ENCODE measurements around the gene AURKAIP1.

The AURKAIP1 gene

GRCh38 chr1:1359664-1360468, 15.1 kb downstream of the AURKAIP1 start:
- Histone ChIP-seq H2AFZ (ENCODE audit: low read length, unreplicated experiment) (no peak overlapping the region), H3K27ac (ENCODE audit: low read depth, low read length) (peak overlapping the region; percentile 93), H3K36me3 (ENCODE audit: insufficient read depth, low read length) (no peaks in the 10 kb centered on the region), H3K27me3 (ENCODE audit: insufficient read depth, low read length) (no peaks in the 10 kb centered on the region), H3K79me2 (ENCODE audit: control insufficient read depth, insufficient read depth, low read length, unreplicated experiment) (peaks cover 19% of the 10 kb centered on the region), H3K4me3 (ENCODE audit: low read depth, low read length) (peak overlapping the region; percentile 38), H3K4me1 (ENCODE audit: control insufficient read depth, insufficient read depth, low read length, unreplicated experiment) (peaks cover 41% of the 10 kb centered on the region)

GRCh38 chr1:1359308-1359663, 15.7 kb downstream of the AURKAIP1 start:
- Histone ChIP-seq H2AFZ (ENCODE audit: low read length, unreplicated experiment) (no peak overlapping the region), H3K79me2 (ENCODE audit: control insufficient read depth, insufficient read depth, low read length, unreplicated experiment) (peaks cover 24% of the 10 kb centered on the region), H3K4me3 (ENCODE audit: low read depth, low read length) (peak overlapping the region; percentile 90), H3K27ac (ENCODE audit: low read depth, low read length) (peak overlapping the region; percentile 93), H3K4me1 (ENCODE audit: control insufficient read depth, insufficient read depth, low read length, unreplicated experiment) (peaks cover 41% of the 10 kb centered on the region), H3K27me3 (ENCODE audit: insufficient read depth, low read length) (no peaks in the 10 kb centered on the region), H3K36me3 (ENCODE audit: insufficient read depth, low read length) (no peaks in the 10 kb centered on the region)

GRCh38 chr1:1358433-1359271, 16.4 kb downstream of the AURKAIP1 start, which contains the start of gene MXRA8:
Gene MXRA8 (minus strand): TSS chr1:1358555. CDS start chr1:1358504, 51 bp downstream.
- H3K27ac ChIP-seq (ENCODE audit: low read depth, low read length) = peak within 1 kb of the TSS; percentile 93

GRCh38 chr1:1357871-1358432, 17.1 kb downstream of the AURKAIP1 start:
- peak overlapping the region; percentile 90 for H3K4me3 ChIP-seq (ENCODE audit: low read depth, low read length)
- no peak overlapping the region for H2AFZ ChIP-seq (ENCODE audit: low read length, unreplicated experiment)
- H3K27ac ChIP-seq (ENCODE audit: low read depth, low read length) = peak overlapping the region; percentile 93
- H3K4me1 ChIP-seq (ENCODE audit: control insufficient read depth, insufficient read depth, low read length, unreplicated experiment) = peaks cover 44% of the 10 kb centered on the region
- no peaks in the 10 kb centered on the region for H3K27me3 ChIP-seq (ENCODE audit: insufficient read depth, low read length)
- H3K36me3 ChIP-seq (ENCODE audit: insufficient read depth, low read length) = no peaks in the 10 kb centered on the region
- peaks cover 31% of the 10 kb centered on the region for H3K79me2 ChIP-seq (ENCODE audit: control insufficient read depth, insufficient read depth, low read length, unreplicated experiment)

More at GRCh38 chr1:1358433-1359271, 16.4 kb downstream of the AURKAIP1 start, which contains the start of gene MXRA8:
- Histone ChIP-seq H3K4me3 (ENCODE audit: low read depth, low read length) (peak within 1 kb of the TSS; percentile 90), H3K79me2 (ENCODE audit: control insufficient read depth, insufficient read depth, low read length, unreplicated experiment) (peaks cover 29% of the 10 kb centered on the region), H3K36me3 (ENCODE audit: insufficient read depth, low read length) (no peaks in the 10 kb centered on the region), H2AFZ (ENCODE audit: low read length, unreplicated experiment) (peak within 1 kb of the TSS; percentile 55), H3K27me3 (ENCODE audit: insufficient read depth, low read length) (no peaks in the 10 kb centered on the region), H3K4me1 (ENCODE audit: control insufficient read depth, insufficient read depth, low read length, unreplicated experiment) (peaks cover 41% of the 10 kb centered on the region)

- peak overlapping the region; percentile 90 for H3K4me3 ChIP-seq (ENCODE audit: low read depth, low read length)
- no peaks in the 10 kb centered on the region for H3K36me3 ChIP-seq (ENCODE audit: insufficient read depth, low read length)
- H3K4me1 ChIP-seq (ENCODE audit: control insufficient read depth, insufficient read depth, low read length, unreplicated experiment) = peaks cover 48% of the 10 kb centered on the region
- H2AFZ ChIP-seq (ENCODE audit: low read length, unreplicated experiment) = no peak overlapping the region
- H3K27ac ChIP-seq (ENCODE audit: low read depth, low read length) = peak overlapping the region; percentile 93
- peaks cover 31% of the 10 kb centered on the region for H3K79me2 ChIP-seq (ENCODE audit: control insufficient read depth, insufficient read depth, low read length, unreplicated experiment)
- H3K27me3 ChIP-seq (ENCODE audit: insufficient read depth, low read length) = no peaks in the 10 kb centered on the region
Measured at GRCh38 chr1:1356796-1357401, 18.1 kb downstream of the AURKAIP1 start.

- Histone ChIP-seq H3K36me3 (ENCODE audit: insufficient read depth, low read length) (no peaks in the 10 kb centered on the region), H2AFZ (ENCODE audit: low read length, unreplicated experiment) (no peak overlapping the region), H3K4me3 (ENCODE audit: low read depth, low read length) (peak overlapping the region; percentile 90), H3K27ac (ENCODE audit: low read depth, low read length) (no peak overlapping the region; the same call in 1 of the 2 replicates), H3K4me1 (ENCODE audit: control insufficient read depth, insufficient read depth, low read length, unreplicated experiment) (peaks cover 45% of the 10 kb centered on the region), H3K27me3 (ENCODE audit: insufficient read depth, low read length) (no peaks in the 10 kb centered on the region), H3K79me2 (ENCODE audit: control insufficient read depth, insufficient read depth, low read length, unreplicated experiment) (peaks cover 31% of the 10 kb centered on the region)
Measured at GRCh38 chr1:1356166-1356795, 18.7 kb downstream of the AURKAIP1 start.

- H3K79me2 ChIP-seq (ENCODE audit: control insufficient read depth, insufficient read depth, low read length, unreplicated experiment) = peaks cover 31% of the 10 kb centered on the region
- no peaks in the 10 kb centered on the region for H3K27me3 ChIP-seq (ENCODE audit: insufficient read depth, low read length)
- no peak overlapping the region for H2AFZ ChIP-seq (ENCODE audit: low read length, unreplicated experiment)
- H3K4me3 ChIP-seq (ENCODE audit: low read depth, low read length) = peak overlapping the region; percentile 90
- no peaks in the 10 kb centered on the region for H3K36me3 ChIP-seq (ENCODE audit: insufficient read depth, low read length)
- H3K27ac ChIP-seq (ENCODE audit: low read depth, low read length) = no peak overlapping the region
- H3K4me1 ChIP-seq (ENCODE audit: control insufficient read depth, insufficient read depth, low read length, unreplicated experiment) = peaks cover 36% of the 10 kb centered on the region
Measured at GRCh38 chr1:1355416-1355815, 19.6 kb downstream of the AURKAIP1 start.

GRCh38 chr1:1354271-1355247, 20.4 kb downstream of the AURKAIP1 start:
- Histone ChIP-seq H3K4me3 (ENCODE audit: low read depth, low read length) (0 out of 2 replicates have a peak overlapping the region, but pooled peaks have one; percentile 90), H3K27me3 (ENCODE audit: insufficient read depth, low read length) (no peaks in the 10 kb centered on the region), H3K36me3 (ENCODE audit: insufficient read depth, low read length) (no peaks in the 10 kb centered on the region), H2AFZ (ENCODE audit: low read length, unreplicated experiment) (no peak overlapping the region), H3K4me1 (ENCODE audit: control insufficient read depth, insufficient read depth, low read length, unreplicated experiment) (peaks cover 28% of the 10 kb centered on the region), H3K79me2 (ENCODE audit: control insufficient read depth, insufficient read depth, low read length, unreplicated experiment) (peaks cover 31% of the 10 kb centered on the region), H3K27ac (ENCODE audit: low read depth, low read length) (no peak overlapping the region)

GRCh38 chr1:1353389-1354151, 21.4 kb downstream of the AURKAIP1 start:
- no peak overlapping the region for H3K4me3 ChIP-seq (ENCODE audit: low read depth, low read length)
- H3K79me2 ChIP-seq (ENCODE audit: control insufficient read depth, insufficient read depth, low read length, unreplicated experiment) = peaks cover 35% of the 10 kb centered on the region
- H3K27ac ChIP-seq (ENCODE audit: low read depth, low read length) = no peak overlapping the region
- peaks cover 18% of the 10 kb centered on the region for H3K4me1 ChIP-seq (ENCODE audit: control insufficient read depth, insufficient read depth, low read length, unreplicated experiment)
- H2AFZ ChIP-seq (ENCODE audit: low read length, unreplicated experiment) = no peak overlapping the region
- H3K36me3 ChIP-seq (ENCODE audit: insufficient read depth, low read length) = no peaks in the 10 kb centered on the region
- H3K27me3 ChIP-seq (ENCODE audit: insufficient read depth, low read length) = no peaks in the 10 kb centered on the region

All from ACC112 (cell line).